Activated T-helper 17 cell treated with anti-CD3 and anti-CD28 coated beads, Interleukin-2, amount 50 U/mL, for 72 hours (primary cell): ENCODE measurements around the gene PALM. TPM values are rescaled to one million over a fixed set of nuclear protein-coding genes. Genes with fewer than 3 reads are reported as not detected.

Source experiments
- ATAC-seq: fragments of 150-1000 bp; cut with Tn5 transposase; replicated peaks from 2 replicates; pipeline ENCODE4 v1.10.0; 2021; ENCODE audit warnings: mild to moderate bottlenecking, moderate library complexity
- H3K27ac Mint-ChIP-seq: one replicate; pipeline ENCODE4 v1.8.0; 2022; ENCODE audit warnings: mixed read lengths
- H3K27me3 Mint-ChIP-seq: one replicate; pipeline ENCODE4 v1.8.0; 2022; ENCODE audit warnings: mixed read lengths
- H3K36me3 Mint-ChIP-seq: one replicate; pipeline ENCODE4 v1.8.0; 2022; ENCODE audit warnings: low read depth, mild to moderate bottlenecking, mixed read lengths
- H3K4me1 Mint-ChIP-seq: one replicate; pipeline ENCODE4 v1.8.0; 2022; ENCODE audit warnings: mixed read lengths
- H3K4me3 Mint-ChIP-seq: one replicate; pipeline ENCODE4 v1.8.0; 2022; ENCODE audit warnings: mild to moderate bottlenecking, mixed read lengths
- H3K9me3 Mint-ChIP-seq: one replicate; pipeline ENCODE4 v1.8.0; 2022; ENCODE audit warnings: mixed read lengths
- total RNA-seq, 2 donors: library from RNA; stranded (reverse); gene quantifications; one replicate each; pipeline ENCODE4 v1.2.3, GENCODE V29; 2022

PALM gene
- total RNA-seq, 2 donors from 2014 or later, result 0.26 TPM; not detected in 1

DNA sequence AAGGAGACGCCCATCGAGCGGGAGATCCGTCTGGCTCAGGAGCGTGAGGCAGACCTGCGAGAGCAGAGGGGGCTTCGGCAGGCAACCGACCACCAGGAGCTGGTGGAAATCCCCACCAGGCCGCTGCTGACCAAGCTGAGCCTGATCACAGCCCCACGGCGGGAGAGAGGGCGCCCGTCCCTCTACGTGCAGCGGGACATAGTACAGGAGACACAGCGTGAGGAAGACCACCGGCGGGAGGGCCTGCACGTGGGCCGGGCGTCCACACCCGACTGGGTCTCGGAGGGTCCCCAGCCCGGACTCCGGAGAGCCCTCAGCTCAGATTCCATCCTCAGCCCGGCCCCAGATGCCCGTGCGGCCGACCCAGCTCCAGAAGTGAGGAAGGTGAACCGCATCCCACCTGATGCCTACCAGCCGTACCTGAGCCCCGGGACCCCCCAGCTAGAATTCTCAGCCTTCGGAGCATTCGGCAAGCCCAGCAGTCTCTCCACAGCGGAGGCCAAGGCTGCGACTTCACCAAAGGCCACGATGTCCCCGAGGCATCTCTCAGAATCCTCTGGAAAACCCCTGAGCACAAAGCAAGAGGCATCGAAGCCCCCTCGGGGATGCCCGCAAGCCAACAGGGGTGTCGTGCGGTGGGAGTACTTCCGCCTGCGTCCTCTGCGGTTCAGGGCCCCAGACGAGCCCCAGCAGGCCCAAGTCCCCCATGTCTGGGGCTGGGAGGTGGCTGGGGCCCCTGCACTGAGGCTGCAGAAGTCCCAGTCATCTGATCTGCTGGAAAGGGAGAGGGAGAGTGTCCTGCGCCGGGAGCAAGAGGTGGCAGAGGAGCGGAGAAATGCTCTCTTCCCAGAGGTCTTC is 49.3 kb downstream of the PALM start:
- Mint-ChIP-seq H3K4me1 (no peaks in the 10 kb centered on the region), H3K9me3 (no peaks in the 10 kb centered on the region), H3K36me3 (no peaks in the 10 kb centered on the region), H3K27me3 (no peaks in the 10 kb centered on the region), H3K4me3 (no peak overlapping the region), H3K27ac (no peak overlapping the region)
- ATAC-seq, result no peak

DNA sequence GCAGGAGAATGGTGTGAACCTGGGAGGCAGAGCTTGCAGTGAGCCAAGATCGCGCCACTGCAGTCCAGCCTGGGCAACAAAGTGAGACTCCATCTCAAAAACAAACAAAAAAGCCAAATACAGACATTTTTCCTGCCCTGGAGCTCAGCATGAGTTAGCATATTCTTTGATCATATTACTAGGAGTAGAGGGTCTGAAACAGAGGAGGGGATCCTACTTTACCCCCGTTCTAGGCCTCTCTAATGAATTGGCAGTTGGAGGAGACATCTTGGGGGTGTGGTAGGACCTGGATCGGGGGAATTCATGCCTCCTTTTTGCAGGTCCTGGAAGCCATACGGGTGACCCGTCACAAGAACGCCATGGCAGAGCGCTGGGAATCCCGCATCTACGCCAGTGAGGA is 54.4 kb downstream of the PALM start:
- H3K36me3 Mint-ChIP-seq, result no peaks in the 10 kb centered on the region
- no peaks in the 10 kb centered on the region for H3K4me1 Mint-ChIP-seq
- no peaks in the 10 kb centered on the region for H3K9me3 Mint-ChIP-seq
- peaks cover 6% of the 10 kb centered on the region for H3K27me3 Mint-ChIP-seq
- no peak overlapping the region for H3K4me3 Mint-ChIP-seq
- ATAC-seq, result no peak
- H3K27ac Mint-ChIP-seq, result no peak overlapping the region

DNA sequence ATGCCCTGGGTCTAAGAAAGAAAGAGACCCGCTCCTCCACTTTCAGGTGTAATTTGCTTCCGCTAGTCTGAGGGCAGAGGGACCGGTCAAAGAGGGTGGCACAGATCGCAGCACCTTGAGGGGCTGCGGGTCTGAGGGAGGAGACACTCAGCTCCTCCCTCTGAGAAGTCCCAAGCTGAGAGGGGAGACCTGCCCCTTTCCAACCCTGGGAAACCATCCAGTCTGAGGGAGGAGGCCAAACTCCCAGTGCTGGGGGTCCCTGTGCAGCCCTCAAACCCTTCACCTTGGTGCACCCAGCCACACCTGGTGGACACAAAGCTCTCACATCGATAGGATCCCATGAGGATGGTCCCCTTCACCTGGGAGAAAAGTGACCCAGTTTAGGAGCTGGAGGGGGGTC is 55.1 kb downstream of the PALM start:
- H3K27me3 Mint-ChIP-seq, result peaks cover 6% of the 10 kb centered on the region
- H3K9me3 Mint-ChIP-seq, result no peaks in the 10 kb centered on the region
- no peaks in the 10 kb centered on the region for H3K36me3 Mint-ChIP-seq
- no peak overlapping the region for H3K4me3 Mint-ChIP-seq
- H3K4me1 Mint-ChIP-seq, result no peaks in the 10 kb centered on the region
- H3K27ac Mint-ChIP-seq, result no peak overlapping the region
- ATAC-seq, result no peak

DNA sequence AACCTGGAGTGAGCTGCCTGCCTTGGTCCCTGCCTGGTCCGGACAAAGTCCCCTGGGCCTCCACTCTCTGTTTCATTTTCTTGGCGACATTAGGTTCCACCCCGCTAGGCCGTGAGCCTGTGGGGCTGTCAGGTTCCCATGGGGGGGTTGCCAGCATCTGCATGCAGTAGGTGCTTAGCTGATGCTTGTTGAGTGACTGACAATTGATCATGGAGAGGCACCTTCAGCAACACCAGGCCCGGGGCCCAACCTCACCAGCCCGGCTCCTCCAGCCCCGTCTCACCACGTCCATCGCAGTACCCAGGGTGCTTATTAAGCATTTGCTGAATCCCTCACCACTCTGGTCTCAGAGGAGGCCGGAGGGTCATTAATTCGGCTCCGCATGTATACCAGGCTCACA is 55.6 kb downstream of the PALM start:
- no peaks in the 10 kb centered on the region for H3K36me3 Mint-ChIP-seq
- peaks cover 6% of the 10 kb centered on the region for H3K27me3 Mint-ChIP-seq
- no peak for ATAC-seq
- H3K27ac Mint-ChIP-seq, result no peak overlapping the region
- no peaks in the 10 kb centered on the region for H3K9me3 Mint-ChIP-seq
- no peaks in the 10 kb centered on the region for H3K4me1 Mint-ChIP-seq
- no peak overlapping the region for H3K4me3 Mint-ChIP-seq

DNA sequence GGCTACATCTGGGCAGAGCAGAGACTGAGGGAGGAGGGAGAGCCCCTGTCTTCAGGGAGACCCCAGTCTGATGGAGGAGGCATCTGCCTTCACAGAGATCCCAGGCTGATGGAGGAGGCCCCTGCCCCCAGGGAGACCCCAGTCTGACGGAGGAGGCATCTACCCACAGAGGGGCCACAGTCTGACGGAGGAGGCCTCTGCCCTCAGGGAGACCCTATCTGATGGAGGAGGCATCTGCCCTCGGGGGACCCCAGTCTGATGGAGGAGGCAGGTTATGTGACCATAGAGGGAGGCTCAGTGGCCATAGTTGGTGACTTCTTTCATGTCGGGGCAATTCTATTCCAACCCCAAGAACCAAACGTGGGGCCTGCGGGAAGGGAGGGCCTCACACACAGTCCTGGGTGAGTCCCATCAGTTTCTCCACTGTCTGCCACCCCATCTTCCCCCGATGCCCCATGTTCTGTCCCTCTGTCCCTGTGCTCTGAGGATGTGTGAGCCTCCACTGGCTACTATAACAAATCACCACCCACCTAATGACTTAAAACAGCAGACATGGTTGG is 56.5 kb downstream of the PALM start:
- Mint-ChIP-seq H3K9me3 (no peaks in the 10 kb centered on the region), H3K4me1 (no peaks in the 10 kb centered on the region), H3K27me3 (peaks cover 6% of the 10 kb centered on the region), H3K36me3 (no peaks in the 10 kb centered on the region), H3K4me3 (no peak overlapping the region), H3K27ac (no peak overlapping the region)
- no peak for ATAC-seq

DNA sequence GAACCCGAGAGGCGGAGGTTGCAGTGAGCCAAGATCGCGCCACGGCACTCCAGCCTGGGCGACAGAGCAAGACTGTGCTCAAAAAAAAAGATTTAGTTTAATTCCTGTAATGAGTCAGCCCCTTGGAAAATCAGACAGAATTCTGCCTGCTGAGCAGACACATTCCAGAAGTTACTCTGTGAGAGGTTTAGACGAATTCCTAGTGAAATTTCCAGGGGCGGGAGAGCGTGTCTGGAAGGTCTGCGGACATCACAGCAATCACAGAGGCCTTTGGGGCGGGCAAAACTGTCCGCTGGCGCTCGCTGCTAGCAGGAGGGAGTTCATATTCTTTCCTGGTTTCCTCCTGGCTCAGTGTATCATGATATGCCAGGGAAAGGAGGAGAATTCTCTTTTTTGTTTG is 59.7 kb downstream of the PALM start:
- peaks cover 6% of the 10 kb centered on the region for H3K27me3 Mint-ChIP-seq
- no peaks in the 10 kb centered on the region for H3K4me1 Mint-ChIP-seq
- H3K9me3 Mint-ChIP-seq, result no peaks in the 10 kb centered on the region
- ATAC-seq, result no peak
- H3K27ac Mint-ChIP-seq, result no peak overlapping the region
- no peak overlapping the region for H3K4me3 Mint-ChIP-seq
- H3K36me3 Mint-ChIP-seq, result no peaks in the 10 kb centered on the region

DNA sequence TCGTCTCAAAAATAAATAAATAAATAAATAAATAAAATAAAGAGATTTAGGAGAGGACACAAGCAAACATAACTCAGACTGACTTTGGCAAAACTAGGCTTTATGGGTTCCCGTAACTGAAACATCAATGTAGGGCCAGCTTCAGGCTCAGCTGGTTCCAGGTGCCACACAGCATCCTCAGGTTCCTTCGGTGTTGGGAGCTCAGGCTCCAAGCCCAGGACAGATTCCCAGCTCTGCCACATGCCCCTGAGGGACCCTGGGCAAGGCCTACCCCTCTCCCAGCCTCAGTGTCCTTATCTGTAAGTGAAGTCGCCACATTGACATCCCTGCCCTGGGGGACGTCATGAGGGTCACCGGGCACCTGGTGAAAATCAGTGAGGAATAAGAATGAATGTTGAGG is 60.9 kb downstream of the PALM start:
- H3K4me3 Mint-ChIP-seq, result no peak overlapping the region
- no peak overlapping the region for H3K27ac Mint-ChIP-seq
- H3K27me3 Mint-ChIP-seq, result peaks cover 6% of the 10 kb centered on the region
- ATAC-seq, result no peak
- no peaks in the 10 kb centered on the region for H3K9me3 Mint-ChIP-seq
- no peaks in the 10 kb centered on the region for H3K36me3 Mint-ChIP-seq
- no peaks in the 10 kb centered on the region for H3K4me1 Mint-ChIP-seq

DNA sequence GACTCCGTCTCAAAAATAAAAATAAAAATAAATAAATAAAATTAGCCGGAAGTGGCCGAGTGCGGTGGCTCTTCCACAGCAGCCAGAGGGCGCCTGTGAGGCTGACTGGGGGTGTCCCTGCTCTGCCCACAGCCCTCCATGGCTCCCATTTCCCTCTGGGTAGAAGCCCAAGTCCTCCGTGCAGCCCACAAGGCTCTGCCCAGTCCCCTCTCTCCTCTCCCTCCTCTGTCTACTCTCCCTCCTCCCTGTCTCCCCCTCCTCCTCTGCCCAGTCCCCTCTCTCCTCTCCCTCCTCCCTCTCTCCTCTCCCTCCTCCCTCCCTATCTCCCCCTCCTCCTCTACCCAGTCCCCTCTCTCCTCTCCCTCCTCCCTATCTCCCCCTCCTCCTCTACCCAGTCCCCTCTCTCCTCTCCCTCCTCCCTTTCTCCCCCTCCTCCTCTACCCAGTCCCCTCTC is 62.6 kb downstream of the PALM start:
- Mint-ChIP-seq H3K36me3 (no peaks in the 10 kb centered on the region), H3K4me3 (no peak overlapping the region), H3K9me3 (no peaks in the 10 kb centered on the region), H3K27ac (no peak overlapping the region), H3K4me1 (no peaks in the 10 kb centered on the region), H3K27me3 (peaks cover 6% of the 10 kb centered on the region)
- peak; percentile 72 for ATAC-seq

DNA sequence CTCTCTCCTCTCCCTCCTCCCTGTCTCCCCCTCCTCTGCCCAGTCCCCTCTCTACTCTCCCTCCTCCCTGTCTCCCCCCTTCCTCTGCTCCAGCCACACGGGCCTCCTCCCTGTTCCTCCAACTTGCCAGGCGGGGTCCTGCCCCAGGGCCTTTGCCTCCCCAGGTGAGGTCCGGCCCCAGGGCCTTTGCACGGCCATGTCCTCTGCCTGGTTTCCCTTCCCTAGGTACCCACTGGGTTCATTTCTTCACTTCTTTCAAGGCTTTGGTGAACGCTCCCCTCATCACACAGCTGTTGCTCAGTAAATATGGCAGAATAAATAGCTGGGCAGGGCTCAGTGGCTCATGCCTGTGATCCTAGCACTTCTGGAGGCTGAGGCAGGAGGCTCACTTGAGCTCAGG is 63.3 kb downstream of the PALM start:
- Mint-ChIP-seq H3K4me1 (no peaks in the 10 kb centered on the region), H3K27me3 (peaks cover 2% of the 10 kb centered on the region), H3K4me3 (no peak overlapping the region)

DNA sequence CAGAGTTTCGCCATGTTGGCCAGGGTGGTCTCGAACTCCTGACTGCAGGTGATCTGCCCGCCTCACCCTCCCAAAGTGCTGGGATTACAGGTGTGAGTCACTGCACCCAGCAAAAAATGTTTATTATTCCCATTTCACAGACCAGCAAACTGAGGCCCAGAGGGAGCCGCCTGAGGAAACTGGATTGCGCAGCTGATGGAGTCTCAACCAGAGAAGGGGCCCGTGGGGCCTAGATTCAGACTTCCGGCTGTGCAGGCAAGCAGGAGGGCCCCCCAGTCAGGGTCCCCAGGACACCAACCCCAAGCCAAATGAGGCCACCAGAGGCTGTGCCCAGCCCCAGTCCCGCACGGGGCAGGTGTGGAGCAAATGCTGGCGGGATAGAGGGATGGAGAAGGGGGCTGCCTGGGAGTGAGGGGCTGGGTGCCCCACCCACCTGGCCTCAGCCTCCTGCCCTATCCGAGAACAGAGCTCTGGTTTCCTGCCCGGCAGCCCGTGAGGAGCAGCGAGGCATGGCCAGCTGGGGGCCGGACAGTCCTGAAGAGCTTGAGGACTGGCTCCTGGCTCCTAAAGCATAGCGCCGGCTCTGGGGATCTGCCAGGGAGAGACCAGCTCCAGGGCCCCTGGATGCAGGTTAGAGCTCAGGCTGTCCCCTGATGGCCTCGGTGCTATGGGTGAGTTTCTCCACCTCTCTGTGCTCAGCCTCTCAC is 64.1 kb downstream of the PALM start:
- Mint-ChIP-seq H3K9me3 (no peaks in the 10 kb centered on the region), H3K4me3 (no peak overlapping the region), H3K4me1 (no peaks in the 10 kb centered on the region), H3K27ac (no peak overlapping the region), H3K36me3 (no peaks in the 10 kb centered on the region), H3K27me3 (no peaks in the 10 kb centered on the region)
- no peak for ATAC-seq

More for the DNA sequence above, 63.3 kb downstream of the PALM start:
- Mint-ChIP-seq H3K9me3 (no peaks in the 10 kb centered on the region), H3K36me3 (no peaks in the 10 kb centered on the region), H3K27ac (no peak overlapping the region)
- no peak for ATAC-seq

DNA sequence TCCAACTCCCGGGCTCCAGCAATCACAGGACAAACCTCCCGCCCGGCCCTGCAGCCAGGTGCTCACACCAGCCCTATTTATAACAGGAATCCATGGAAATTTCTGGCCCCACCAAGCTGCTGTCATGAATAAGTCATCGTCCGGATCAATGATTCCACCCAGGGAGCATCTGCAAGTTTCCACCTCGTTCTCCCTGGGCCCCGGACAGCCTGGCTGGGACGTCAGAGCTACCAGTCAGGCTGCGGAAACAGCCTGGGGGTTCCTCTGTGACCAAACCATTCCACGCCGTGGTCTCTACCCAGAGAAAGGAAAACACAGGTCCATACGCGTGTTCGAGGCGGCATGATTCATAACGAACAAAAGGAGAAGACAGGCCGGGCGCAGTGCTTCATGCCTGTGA is 67.8 kb downstream of the PALM start:
- Mint-ChIP-seq H3K4me3 (no peak overlapping the region), H3K36me3 (no peaks in the 10 kb centered on the region), H3K4me1 (no peaks in the 10 kb centered on the region), H3K27me3 (no peaks in the 10 kb centered on the region), H3K9me3 (no peaks in the 10 kb centered on the region), H3K27ac (no peak overlapping the region)
- ATAC-seq, result no peak

DNA sequence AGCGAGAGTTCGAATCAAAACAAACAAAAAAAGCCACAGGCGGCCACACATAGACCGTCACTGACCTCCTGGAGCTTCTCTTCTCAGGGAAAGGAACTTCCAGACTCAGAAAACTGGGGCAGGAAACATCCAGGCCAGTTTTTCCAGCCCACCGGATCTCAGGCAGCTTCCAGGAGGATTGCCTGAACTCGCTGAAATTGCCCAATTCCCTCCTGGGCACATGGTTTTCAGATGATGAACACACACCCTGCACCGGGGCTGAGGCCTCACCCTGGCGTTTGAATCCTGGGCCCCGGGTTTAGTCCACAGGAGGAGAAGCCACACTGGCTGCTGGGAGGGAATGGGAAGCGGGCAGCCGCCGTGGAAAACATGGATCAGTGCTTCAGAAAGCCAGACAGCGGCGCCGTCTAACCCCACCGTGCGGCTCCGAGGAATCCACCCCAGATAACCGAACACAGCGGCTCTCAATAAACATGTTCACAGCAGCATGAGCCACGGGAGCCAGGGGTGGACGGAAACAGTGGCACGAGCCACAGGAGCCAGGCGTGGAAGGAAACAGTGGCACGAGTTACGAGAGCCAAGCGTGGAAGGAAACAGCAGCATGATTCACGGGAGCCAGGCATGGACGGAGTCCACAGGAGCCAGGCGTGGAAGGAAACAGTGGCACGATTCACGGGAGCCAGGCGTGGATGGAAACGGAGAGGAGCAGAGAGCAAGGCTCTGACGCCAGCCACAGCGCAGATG is 70.3 kb downstream of the PALM start:
- Mint-ChIP-seq H3K27ac (no peak overlapping the region), H3K9me3 (no peaks in the 10 kb centered on the region), H3K4me3 (no peak overlapping the region), H3K36me3 (no peaks in the 10 kb centered on the region), H3K27me3 (no peaks in the 10 kb centered on the region), H3K4me1 (no peaks in the 10 kb centered on the region)
- no peak for ATAC-seq

DNA sequence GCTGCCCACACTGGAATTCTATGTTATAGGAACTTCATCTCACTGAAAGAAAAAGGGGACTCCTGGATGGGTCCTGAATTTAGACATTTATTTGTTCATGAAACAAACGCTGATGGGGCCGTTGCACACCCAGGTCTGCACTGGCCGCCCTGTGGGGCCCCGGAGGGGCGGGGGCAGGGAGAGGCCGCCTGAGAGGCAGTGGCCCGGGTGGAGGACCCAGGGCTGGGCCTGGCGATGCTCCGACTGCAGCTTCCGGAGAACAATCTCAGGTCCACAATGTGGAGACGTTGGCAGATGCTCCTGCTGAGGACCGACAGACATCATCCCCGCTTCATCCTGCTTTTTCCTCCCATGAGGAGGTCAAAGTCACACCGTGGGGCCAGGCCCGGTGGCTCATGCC is 72.2 kb downstream of the PALM start:
- H3K4me3 Mint-ChIP-seq, result no peak overlapping the region
- H3K27ac Mint-ChIP-seq, result no peak overlapping the region
- H3K9me3 Mint-ChIP-seq, result no peaks in the 10 kb centered on the region
- H3K27me3 Mint-ChIP-seq, result no peaks in the 10 kb centered on the region
- ATAC-seq, result no peak
- H3K4me1 Mint-ChIP-seq, result no peaks in the 10 kb centered on the region
- no peaks in the 10 kb centered on the region for H3K36me3 Mint-ChIP-seq

DNA sequence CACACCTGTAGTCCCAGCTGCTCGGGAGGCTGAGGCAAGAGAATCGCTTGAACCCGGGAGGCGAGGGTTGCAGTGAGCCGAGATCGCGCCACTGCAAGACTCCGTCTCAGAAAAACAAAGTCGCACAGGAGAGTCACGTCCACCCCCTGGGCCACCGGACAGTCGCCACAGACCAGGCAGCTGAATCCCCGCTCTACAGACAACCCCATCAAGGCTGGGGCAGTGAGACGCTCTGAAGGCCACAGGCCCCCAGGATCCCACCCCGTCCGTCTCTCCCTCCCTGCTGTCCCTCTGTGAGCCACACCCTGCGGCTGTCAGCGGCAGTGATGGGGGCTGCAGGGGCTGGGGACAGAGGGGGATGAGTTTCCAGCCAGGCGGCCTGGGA is 73.1 kb downstream of the PALM start:
- Mint-ChIP-seq H3K4me3 (no peak overlapping the region), H3K27me3 (no peaks in the 10 kb centered on the region), H3K36me3 (no peaks in the 10 kb centered on the region), H3K4me1 (no peaks in the 10 kb centered on the region), H3K27ac (no peak overlapping the region), H3K9me3 (no peaks in the 10 kb centered on the region)
- ATAC-seq, result no peak
